Esophagus muscularis mucosa (tissue), 4 donors: ENCODE measurements around the gene SMIM45.

ENCODE experiments used
- EP300 ChIP-seq: sonication (generic); formaldehyde crosslinking; IDR thresholded peaks from one replicate; pipeline ENCODE4 v1.6.1; 2017; ENCODE audit warnings: antibody characterized with exemption
- POLR2A ChIP-seq: fragments of 450-650 bp; IDR thresholded peaks from one replicate; pipeline ENCODE4 v1.6.1; 2017; ENCODE audit warnings: antibody characterized with exemption, moderate library complexity, mild to moderate bottlenecking, low read depth
- POLR2AphosphoS5 ChIP-seq, 2 donors: sonication (generic); formaldehyde crosslinking; IDR thresholded peaks; one replicate each; pipeline ENCODE4 v1.6.1; 2017; ENCODE audit warnings: antibody characterized with exemption in 2 of 2
- TF ChIP-seq, protein P1 (sequence below), 3 experiments: fragments of 200-600 bp in 2 of 3; fragments of 450-650 bp in 1 of 3; sonication (generic) in 2 of 3; IDR thresholded peaks; one replicate each; pipeline ENCODE4 v1.5.1; 2017 to 2019; ENCODE audit warnings: antibody characterized with exemption in 3 of 3, mild to moderate bottlenecking in 2 of 3, moderate library complexity in 1 of 3

DNA sequence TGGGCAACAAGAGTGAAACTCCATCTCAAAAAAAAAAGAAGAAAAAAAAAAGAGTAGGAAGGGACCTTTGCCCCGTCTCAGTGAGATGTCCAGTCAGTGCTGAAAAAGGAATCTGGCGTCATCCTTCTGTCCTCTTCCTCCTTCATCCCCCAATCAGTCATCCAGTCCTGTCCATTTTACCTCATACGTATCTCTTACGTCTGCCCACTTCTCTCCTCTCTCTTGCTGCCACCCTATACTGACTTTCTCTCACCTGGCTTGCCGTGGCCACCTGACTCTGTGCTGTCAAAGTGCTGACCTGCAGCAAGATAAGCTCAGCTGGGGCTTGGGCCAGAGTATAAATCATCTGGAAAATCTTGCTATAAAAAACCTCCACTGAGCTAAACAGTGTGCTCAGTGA lies 30.9 kb downstream of the SMIM45 start:
- TF ChIP-seq, protein P1, sequence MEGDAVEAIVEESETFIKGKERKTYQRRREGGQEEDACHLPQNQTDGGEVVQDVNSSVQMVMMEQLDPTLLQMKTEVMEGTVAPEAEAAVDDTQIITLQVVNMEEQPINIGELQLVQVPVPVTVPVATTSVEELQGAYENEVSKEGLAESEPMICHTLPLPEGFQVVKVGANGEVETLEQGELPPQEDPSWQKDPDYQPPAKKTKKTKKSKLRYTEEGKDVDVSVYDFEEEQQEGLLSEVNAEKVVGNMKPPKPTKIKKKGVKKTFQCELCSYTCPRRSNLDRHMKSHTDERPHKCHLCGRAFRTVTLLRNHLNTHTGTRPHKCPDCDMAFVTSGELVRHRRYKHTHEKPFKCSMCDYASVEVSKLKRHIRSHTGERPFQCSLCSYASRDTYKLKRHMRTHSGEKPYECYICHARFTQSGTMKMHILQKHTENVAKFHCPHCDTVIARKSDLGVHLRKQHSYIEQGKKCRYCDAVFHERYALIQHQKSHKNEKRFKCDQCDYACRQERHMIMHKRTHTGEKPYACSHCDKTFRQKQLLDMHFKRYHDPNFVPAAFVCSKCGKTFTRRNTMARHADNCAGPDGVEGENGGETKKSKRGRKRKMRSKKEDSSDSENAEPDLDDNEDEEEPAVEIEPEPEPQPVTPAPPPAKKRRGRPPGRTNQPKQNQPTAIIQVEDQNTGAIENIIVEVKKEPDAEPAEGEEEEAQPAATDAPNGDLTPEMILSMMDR (IDR thresholded peaks at IDR 0.05): no peak
- no peak for TF ChIP-seq POLR2AphosphoS5 (IDR thresholded peaks at IDR 0.05)
- TF ChIP-seq POLR2A: no peak
- no peak for TF ChIP-seq EP300
